ENCODE measurements around the gene STX10. TPM values are rescaled to one million over a fixed set of nuclear protein-coding genes. Genes with fewer than 3 reads are reported as not detected.
A peak's percentile ranks its signal among the peaks of the same experiment; 100 is the strongest.

STX10 gene
- total and polyA plus RNA-seq, 9 of the 15 experiments (the other 6 are each of a cell fraction or from before 2014, with no cell fraction given): 0.51 to 66.3 (median 31.0) TPM

DNA sequence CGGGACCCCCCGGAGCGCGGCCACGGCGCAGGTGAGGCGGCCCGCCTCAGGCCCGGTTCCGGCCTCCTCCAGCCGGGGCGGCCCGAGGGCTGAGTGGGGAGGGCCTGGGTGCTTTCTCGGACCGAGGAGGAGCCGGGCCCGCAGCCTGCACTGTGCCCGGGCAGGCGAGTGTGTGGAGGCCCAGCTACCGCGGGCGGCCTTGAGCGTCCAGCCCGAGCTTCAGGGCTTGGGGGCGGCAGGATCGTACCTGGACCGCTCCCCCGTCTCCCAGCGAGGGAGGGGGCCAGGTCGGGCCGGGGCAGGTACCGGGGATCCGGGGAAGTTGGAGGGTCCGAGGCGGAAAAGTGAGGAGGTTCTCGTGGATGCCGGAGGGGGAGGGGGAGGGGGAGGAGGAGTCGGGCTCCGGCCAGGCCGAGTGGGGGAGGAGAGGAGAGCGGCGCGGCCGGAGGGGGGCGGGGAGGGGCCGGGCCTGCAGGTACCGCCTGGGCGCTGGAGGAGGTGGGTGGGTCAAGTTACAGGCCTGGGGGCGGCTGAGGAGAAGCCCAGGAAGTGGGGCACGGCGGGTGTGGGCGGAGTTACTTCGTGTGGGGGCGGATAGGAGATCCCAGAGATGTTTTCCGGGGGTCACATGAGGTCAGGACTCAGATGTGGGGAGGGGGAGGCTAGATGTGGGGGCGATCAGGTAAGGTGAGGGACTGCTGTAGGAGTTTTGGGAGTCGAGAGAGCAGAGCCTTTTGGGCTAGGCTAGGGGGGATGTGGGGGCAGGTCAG, 31.6 kb downstream of the STX10 start (continued):
- TF ChIP-seq, protein P1, sequence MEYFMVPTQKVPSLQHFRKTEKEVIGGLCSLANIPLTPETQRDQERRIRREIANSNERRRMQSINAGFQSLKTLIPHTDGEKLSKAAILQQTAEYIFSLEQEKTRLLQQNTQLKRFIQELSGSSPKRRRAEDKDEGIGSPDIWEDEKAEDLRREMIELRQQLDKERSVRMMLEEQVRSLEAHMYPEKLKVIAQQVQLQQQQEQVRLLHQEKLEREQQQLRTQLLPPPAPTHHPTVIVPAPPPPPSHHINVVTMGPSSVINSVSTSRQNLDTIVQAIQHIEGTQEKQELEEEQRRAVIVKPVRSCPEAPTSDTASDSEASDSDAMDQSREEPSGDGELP (CRISPR knock-in tag; IDR thresholded peaks at IDR 0.05; ENCODE audit: borderline replicate concordance): peak; percentile 55; the same call in 1 of the 2 replicates
- TF ChIP-seq ELF4 (CRISPR knock-in tag; IDR thresholded peaks at IDR 0.05) (peak; percentile 68; the same call in 1 of the 2 replicates), CHD4 (IDR thresholded peaks at IDR 0.05; ENCODE audit: insufficient read depth, insufficient replicate concordance, low read depth, low read length, poor library complexity, severe bottlenecking) (no peak), ETV1 (tag; conservative IDR thresholded peaks at IDR 0.05; ENCODE audit: low read depth) (no peak), EWSR1 (IDR thresholded peaks at IDR 0.05; ENCODE audit: borderline replicate concordance, low read depth, partially characterized antibody) (no peak), TCF7L2 (IDR thresholded peaks at IDR 0.05; ENCODE audit: low read depth, low read length) (no peak), SMAD1 (IDR thresholded peaks at IDR 0.05; ENCODE audit: low read depth, low read length, partially characterized antibody) (no peak), SMARCB1 (IDR thresholded peaks at IDR 0.05; ENCODE audit: insufficient read length, low read depth) (no peak), SRSF3 (IDR thresholded peaks at IDR 0.05; ENCODE audit: insufficient read depth, low read length) (0 out of 2 replicates have a peak, but pooled peaks have one; percentile 57), ATF7 (IDR thresholded peaks at IDR 0.05) (no peak), LEF1 (IDR thresholded peaks at IDR 0.05) (peak; percentile 67), RNF2 (IDR thresholded peaks at IDR 0.05) (peak; percentile 81), NFRKB (IDR thresholded peaks at IDR 0.05; ENCODE audit: low read depth) (peak; percentile 75), RBFOX2 (IDR thresholded peaks at IDR 0.05; ENCODE audit: low read depth, low read length) (peak; percentile 74), SMAD2 (IDR thresholded peaks at IDR 0.05; ENCODE audit: low read depth, low read length) (no peak), RAD51 (IDR thresholded peaks at IDR 0.05; ENCODE audit: borderline replicate concordance, low read depth) (peak; percentile 19; the same call in 1 of the 2 replicates), HMGN3 (IDR thresholded peaks at IDR 0.05; ENCODE audit: borderline replicate concordance, extremely low read depth, insufficient read length, low read depth, low read length) (no peak), HMG20A (CRISPR knock-in tag; conservative IDR thresholded peaks at IDR 0.05) (no peak), BCOR (IDR thresholded peaks at IDR 0.05) (no peak)
- TF ChIP-seq, protein P2, sequence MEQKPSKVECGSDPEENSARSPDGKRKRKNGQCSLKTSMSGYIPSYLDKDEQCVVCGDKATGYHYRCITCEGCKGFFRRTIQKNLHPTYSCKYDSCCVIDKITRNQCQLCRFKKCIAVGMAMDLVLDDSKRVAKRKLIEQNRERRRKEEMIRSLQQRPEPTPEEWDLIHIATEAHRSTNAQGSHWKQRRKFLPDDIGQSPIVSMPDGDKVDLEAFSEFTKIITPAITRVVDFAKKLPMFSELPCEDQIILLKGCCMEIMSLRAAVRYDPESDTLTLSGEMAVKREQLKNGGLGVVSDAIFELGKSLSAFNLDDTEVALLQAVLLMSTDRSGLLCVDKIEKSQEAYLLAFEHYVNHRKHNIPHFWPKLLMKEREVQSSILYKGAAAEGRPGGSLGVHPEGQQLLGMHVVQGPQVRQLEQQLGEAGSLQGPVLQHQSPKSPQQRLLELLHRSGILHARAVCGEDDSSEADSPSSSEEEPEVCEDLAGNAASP (IDR thresholded peaks at IDR 0.05): peak; percentile 89
- TF ChIP-seq, protein P3, sequence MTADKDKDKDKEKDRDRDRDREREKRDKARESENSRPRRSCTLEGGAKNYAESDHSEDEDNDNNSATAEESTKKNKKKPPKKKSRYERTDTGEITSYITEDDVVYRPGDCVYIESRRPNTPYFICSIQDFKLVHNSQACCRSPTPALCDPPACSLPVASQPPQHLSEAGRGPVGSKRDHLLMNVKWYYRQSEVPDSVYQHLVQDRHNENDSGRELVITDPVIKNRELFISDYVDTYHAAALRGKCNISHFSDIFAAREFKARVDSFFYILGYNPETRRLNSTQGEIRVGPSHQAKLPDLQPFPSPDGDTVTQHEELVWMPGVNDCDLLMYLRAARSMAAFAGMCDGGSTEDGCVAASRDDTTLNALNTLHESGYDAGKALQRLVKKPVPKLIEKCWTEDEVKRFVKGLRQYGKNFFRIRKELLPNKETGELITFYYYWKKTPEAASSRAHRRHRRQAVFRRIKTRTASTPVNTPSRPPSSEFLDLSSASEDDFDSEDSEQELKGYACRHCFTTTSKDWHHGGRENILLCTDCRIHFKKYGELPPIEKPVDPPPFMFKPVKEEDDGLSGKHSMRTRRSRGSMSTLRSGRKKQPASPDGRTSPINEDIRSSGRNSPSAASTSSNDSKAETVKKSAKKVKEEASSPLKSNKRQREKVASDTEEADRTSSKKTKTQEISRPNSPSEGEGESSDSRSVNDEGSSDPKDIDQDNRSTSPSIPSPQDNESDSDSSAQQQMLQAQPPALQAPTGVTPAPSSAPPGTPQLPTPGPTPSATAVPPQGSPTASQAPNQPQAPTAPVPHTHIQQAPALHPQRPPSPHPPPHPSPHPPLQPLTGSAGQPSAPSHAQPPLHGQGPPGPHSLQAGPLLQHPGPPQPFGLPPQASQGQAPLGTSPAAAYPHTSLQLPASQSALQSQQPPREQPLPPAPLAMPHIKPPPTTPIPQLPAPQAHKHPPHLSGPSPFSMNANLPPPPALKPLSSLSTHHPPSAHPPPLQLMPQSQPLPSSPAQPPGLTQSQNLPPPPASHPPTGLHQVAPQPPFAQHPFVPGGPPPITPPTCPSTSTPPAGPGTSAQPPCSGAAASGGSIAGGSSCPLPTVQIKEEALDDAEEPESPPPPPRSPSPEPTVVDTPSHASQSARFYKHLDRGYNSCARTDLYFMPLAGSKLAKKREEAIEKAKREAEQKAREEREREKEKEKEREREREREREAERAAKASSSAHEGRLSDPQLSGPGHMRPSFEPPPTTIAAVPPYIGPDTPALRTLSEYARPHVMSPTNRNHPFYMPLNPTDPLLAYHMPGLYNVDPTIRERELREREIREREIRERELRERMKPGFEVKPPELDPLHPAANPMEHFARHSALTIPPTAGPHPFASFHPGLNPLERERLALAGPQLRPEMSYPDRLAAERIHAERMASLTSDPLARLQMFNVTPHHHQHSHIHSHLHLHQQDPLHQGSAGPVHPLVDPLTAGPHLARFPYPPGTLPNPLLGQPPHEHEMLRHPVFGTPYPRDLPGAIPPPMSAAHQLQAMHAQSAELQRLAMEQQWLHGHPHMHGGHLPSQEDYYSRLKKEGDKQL (CRISPR knock-in tag; IDR thresholded peaks at IDR 0.05; ENCODE audit: borderline replicate concordance): 0 out of 2 replicates have a peak, but pooled peaks have one; percentile 28

Measured in K562 (cell line).